ENCODE results near the gene PTH1R.

- TF ChIP-seq CTCF (IDR thresholded peaks at IDR 0.05) (no peak), POLR2A (IDR thresholded peaks at IDR 0.05) (no peak)
These were observed 48.5 kb downstream of the PTH1R start for GRCh38 chr3:46926039-46926438.

Data from testis (tissue), 2 donors.